GM12875 (cell line): ENCODE results near the gene WAPL.
A peak's percentile ranks its signal among the peaks of the same experiment; 100 is the strongest.

ENCODE experiments used
- H3K4me3 ChIP-seq: one replicate; pipeline ENCODE4 v1.5.1; 2011; ENCODE audit warnings: low read depth, low read length, control low read depth
- CTCF ChIP-seq: IDR thresholded peaks from 2 replicates; pipeline ENCODE4 v1.5.1; 2011; ENCODE audit warnings: low read depth, mild to moderate bottlenecking, control low read depth, inconsistent platforms, low read length, moderate library complexity, borderline replicate concordance; ENCODE audit not compliant: insufficient read depth

Gene WAPL

DNA sequence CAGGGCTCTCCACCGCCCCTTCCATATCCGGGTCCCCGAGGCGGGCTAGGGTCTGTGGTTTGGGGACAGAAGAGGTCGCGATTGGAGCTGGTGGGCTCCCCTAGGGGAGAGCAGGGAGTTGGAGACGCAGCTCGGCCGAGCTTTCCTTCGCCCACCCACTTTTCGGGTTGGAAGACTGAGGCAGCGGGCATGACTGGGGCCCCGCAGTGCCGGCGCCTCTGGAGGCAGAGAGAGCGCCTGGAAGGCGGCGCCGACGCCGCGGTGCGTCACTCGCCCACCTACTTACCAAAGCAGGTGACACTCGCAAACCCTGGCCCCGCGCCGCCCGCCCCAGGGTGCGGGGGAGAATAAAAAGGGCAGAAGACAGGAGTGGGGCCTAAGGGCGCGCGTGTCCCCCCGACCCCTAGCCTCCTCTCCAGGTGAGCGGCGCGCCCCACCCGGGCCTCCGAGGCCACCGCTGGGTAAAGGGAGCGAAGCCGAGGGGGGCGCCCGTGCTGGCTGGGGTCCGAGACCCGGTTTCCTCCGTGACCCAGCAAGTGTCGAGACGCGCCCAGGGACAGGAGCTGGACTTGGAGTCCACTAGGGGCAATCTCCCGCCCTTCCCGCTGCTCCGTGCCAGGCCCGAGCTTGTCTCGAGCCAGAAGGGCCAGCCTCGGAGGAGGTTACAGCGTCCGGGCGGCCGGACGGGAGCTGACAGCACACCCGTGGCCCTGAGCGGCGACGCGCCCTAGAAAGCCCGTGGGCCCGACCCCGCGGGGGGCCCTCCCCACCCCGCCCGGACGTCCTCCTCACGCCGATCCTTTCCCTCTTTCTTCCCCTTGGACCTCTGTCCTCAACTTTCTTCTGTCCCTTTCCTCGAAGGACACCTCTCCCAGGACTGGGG, 120.6 kb downstream of the WAPL start:
- H3K4me3 ChIP-seq: peak overlapping the region; percentile 66
- TF ChIP-seq CTCF: no peak

GRCh38 chr10:86399879-86400704, 121.5 kb downstream of the WAPL start:
- peak overlapping the region; percentile 66 for H3K4me3 ChIP-seq
- peak; percentile 91 for TF ChIP-seq CTCF

DNA sequence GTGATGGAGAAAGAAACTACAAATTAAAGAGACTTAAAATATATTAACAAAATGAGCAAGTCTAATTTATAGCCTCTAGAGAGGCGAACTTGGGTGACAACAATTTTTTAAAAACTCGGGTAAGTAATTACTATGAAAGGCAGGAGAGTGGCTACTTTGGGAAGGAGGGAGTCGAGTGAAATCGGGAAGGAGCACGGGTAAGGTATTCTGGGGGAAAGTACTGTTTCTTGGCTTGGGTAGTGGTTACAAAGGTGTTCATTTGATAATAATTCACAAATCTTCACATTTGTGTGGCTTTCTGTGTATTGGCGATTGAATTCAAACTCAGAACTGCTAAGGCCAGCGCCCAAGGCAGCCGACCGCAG, 122.1 kb downstream of the WAPL start:
- no peak overlapping the region for H3K4me3 ChIP-seq

GRCh38 chr10:86397120-86397519, 124.5 kb downstream of the WAPL start:
- no peak overlapping the region for H3K4me3 ChIP-seq
- TF ChIP-seq CTCF: no peak

More for the DNA sequence above, 122.1 kb downstream of the WAPL start:
- TF ChIP-seq CTCF: no peak

DNA sequence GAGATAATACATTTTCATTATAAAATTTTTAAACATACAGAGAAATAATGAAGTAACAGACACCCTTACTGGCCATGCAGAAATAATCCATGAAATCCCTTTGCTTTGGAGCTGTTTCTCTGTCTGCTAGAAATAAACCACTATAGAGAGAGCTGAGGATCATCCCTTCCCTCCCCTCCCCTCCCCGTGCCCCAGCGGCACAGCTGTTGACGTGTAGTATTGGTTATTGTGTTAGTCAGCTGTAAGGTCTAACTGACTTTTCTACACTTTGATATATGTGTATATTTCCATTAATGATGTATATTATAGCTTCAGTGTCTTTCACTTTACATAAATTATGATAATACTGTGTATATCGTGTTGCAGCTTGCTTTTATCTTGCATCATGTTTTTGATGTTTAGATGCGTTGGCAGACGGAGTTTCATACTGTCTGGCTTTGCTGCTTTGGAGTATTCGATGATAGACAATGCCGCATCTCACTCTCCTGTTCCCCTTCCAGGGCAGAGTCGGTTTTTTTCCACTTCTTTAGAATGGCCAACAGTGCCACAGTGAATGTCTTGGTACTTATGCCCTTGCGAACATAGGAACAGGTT, 127.6 kb downstream of the WAPL start:
- TF ChIP-seq CTCF: no peak
- no peak overlapping the region for H3K4me3 ChIP-seq

DNA sequence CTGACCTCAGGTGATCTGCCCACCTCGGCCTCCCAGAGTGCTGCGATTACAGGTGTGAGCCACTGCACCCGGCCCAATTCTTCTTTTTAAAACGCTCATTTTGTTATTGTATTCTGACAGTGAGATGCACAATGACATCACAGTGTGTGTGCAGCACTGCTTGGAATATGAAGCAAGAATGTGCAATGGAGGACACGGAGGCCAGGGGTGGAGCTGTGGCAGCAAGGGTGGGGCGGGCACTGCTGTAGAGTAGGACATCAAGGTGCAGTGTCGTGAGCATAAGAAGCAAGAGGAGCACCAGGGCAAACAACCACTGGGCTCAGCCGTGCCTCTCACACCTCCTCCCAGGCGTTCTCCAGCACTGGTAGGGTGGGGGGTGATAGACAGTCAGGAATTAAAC, 128.2 kb downstream of the WAPL start:
- no peak for TF ChIP-seq CTCF
- H3K4me3 ChIP-seq: no peak overlapping the region
